ENCODE results near the gene CHML.

The CHML gene

GRCh38 chr1:241688940-241689368, 48.8 kb upstream of the CHML start:
- Histone ChIP-seq H3K36me3 (ENCODE audit: control insufficient read depth in 2 of 2, insufficient read depth in 1 of 2, low read length in 2 of 2) (no peaks in the 10 kb centered on the region), H3K9me3 (ENCODE audit: control insufficient read depth, insufficient read depth, low read depth, low read length) (no peaks in the 10 kb centered on the region), H3K27ac (ENCODE audit: extremely low read depth, low read depth, low read length) (no peak overlapping the region), H3K4me1 (ENCODE audit: control insufficient read depth, insufficient read depth, low read length) (no peaks in the 10 kb centered on the region), H3K4me3 (ENCODE audit: low read depth, low read length) (no peak overlapping the region)
- CTCF ChIA-PET, result interaction anchor here (0.6 kb wide), 1 partner anchor 9 kb away, joined by 3 read pairs; no protein-coding TSS in a partner anchor
- no peak for TF ChIP-seq MEIS1 (CRISPR knock-in tag; IDR thresholded peaks at IDR 0.05; ENCODE audit: borderline replicate concordance)
- peak; percentile 88 for TF ChIP-seq SETDB1 (IDR thresholded peaks at IDR 0.05; ENCODE audit: insufficient read length, low read length)
- no peak for TF ChIP-seq ZNF426 (tag by site-specific recombination; IDR thresholded peaks at IDR 0.05)
- TF ChIP-seq TRIM28 (IDR thresholded peaks at IDR 0.05; ENCODE audit: borderline replicate concordance, low read length), result peak; percentile 61; the same call in 1 of the 2 replicates
- POLR2A ChIA-PET, result no interaction called here

GRCh38 chr1:241684108-241684507, 43.9 kb upstream of the CHML start:
- TF ChIP-seq, protein P1, sequence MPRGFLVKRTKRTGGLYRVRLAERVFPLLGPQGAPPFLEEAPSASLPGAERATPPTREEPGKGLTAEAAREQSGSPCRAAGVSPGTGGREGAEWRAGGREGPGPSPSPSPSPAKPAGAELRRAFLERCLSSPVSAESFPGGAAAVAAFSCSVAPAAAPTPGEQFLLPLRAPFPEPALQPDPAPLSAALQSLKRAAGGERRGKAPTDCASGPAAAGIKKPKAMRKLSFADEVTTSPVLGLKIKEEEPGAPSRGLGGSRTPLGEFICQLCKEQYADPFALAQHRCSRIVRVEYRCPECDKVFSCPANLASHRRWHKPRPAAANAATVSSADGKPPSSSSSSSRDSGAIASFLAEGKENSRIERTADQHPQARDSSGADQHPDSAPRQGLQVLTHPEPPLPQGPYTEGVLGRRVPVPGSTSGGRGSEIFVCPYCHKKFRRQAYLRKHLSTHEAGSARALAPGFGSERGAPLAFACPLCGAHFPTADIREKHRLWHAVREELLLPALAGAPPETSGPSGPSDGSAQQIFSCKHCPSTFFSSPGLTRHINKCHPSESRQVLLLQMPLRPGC (tag by site-specific recombination; IDR thresholded peaks at IDR 0.05), result no peak
- TF ChIP-seq GFI1B (tag by site-specific recombination; IDR thresholded peaks at IDR 0.05) (no peak), ZNF354C (tag by site-specific recombination; IDR thresholded peaks at IDR 0.05; ENCODE audit: borderline replicate concordance, low read depth) (no peak), ZNF398 (tag by site-specific recombination; IDR thresholded peaks at IDR 0.05) (no peak), KLF10 (tag by site-specific recombination; IDR thresholded peaks at IDR 0.05) (no peak), ZNF529 (tag by site-specific recombination; IDR thresholded peaks at IDR 0.05; ENCODE audit: insufficient replicate concordance) (no peak)
- ChIA-PET POLR2A (no interaction called here), CTCF (interaction anchor here (0.7 to 1.1 kb wide), 3 partner anchors 8 to 151 kb away, joined by 3 read pairs; no protein-coding TSS in a partner anchor)
- H3K36me3 ChIP-seq (ENCODE audit: control insufficient read depth in 2 of 2, insufficient read depth in 1 of 2, low read length in 2 of 2), result no peaks in the 10 kb centered on the region
- no peak overlapping the region for H3K27ac ChIP-seq (ENCODE audit: extremely low read depth, low read depth, low read length)
- H3K9me3 ChIP-seq (ENCODE audit: control insufficient read depth, insufficient read depth, low read depth, low read length), result no peaks in the 10 kb centered on the region
- H3K4me1 ChIP-seq (ENCODE audit: control insufficient read depth, insufficient read depth, low read length), result no peaks in the 10 kb centered on the region
- H3K4me3 ChIP-seq (ENCODE audit: low read depth, low read length), result no peak overlapping the region

- Histone ChIP-seq H3K4me3 (ENCODE audit: low read depth, low read length) (no peak overlapping the region), H3K9me3 (ENCODE audit: control insufficient read depth, insufficient read depth, low read depth, low read length) (no peaks in the 10 kb centered on the region), H3K4me1 (ENCODE audit: control insufficient read depth, insufficient read depth, low read length) (peaks cover 4% of the 10 kb centered on the region), H3K36me3 (ENCODE audit: control insufficient read depth in 2 of 2, insufficient read depth in 1 of 2, low read length in 2 of 2) (no peaks in the 10 kb centered on the region), H3K27ac (ENCODE audit: extremely low read depth, low read depth, low read length) (no peak overlapping the region)
- POLR2A ChIA-PET, result no interaction called here
- CTCF ChIA-PET, result interaction anchor here (1.2 kb wide), 1 partner anchor 55 kb away, joined by 5 read pairs; no protein-coding TSS in a partner anchor
- TF ChIP-seq, protein P2, sequence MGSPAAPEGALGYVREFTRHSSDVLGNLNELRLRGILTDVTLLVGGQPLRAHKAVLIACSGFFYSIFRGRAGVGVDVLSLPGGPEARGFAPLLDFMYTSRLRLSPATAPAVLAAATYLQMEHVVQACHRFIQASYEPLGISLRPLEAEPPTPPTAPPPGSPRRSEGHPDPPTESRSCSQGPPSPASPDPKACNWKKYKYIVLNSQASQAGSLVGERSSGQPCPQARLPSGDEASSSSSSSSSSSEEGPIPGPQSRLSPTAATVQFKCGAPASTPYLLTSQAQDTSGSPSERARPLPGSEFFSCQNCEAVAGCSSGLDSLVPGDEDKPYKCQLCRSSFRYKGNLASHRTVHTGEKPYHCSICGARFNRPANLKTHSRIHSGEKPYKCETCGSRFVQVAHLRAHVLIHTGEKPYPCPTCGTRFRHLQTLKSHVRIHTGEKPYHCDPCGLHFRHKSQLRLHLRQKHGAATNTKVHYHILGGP (tag by site-specific recombination; IDR thresholded peaks at IDR 0.05), result no peak
- TF ChIP-seq, protein P3, sequence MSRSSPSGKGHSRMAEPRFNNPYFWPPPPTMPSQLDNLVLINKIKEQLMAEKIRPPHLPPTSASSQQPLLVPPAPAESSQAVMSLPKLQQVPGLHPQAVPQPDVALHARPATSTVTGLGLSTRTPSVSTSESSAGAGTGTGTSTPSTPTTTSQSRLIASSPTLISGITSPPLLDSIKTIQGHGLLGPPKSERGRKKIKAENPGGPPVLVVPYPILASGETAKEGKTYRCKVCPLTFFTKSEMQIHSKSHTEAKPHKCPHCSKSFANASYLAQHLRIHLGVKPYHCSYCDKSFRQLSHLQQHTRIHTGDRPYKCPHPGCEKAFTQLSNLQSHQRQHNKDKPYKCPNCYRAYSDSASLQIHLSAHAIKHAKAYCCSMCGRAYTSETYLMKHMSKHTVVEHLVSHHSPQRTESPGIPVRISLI (tag by site-specific recombination; IDR thresholded peaks at IDR 0.05), result no peak
- TF ChIP-seq ZNF76 (tag by site-specific recombination; IDR thresholded peaks at IDR 0.05; ENCODE audit: borderline replicate concordance, low read depth), result no peak
- TF ChIP-seq ZNF214 (tag by site-specific recombination; IDR thresholded peaks at IDR 0.05; ENCODE audit: borderline replicate concordance), result no peak
- TF ChIP-seq ZNF510 (tag by site-specific recombination; IDR thresholded peaks at IDR 0.05; ENCODE audit: insufficient replicate concordance), result no peak
- TF ChIP-seq ZBTB11 (tag by site-specific recombination; conservative IDR thresholded peaks at IDR 0.05; ENCODE audit: low read depth), result no peak
- no peak for TF ChIP-seq PRDM1 (tag by site-specific recombination; IDR thresholded peaks at IDR 0.05)
- TF ChIP-seq ZNF292 (tag by site-specific recombination; IDR thresholded peaks at IDR 0.05; ENCODE audit: borderline replicate concordance, low read depth), result no peak
Measured at GRCh38 chr1:241682921-241683320, 42.8 kb upstream of the CHML start.

All from HEK293 (cell line).